GM18505 (cell line): Measurements from ENCODE around the gene PEX5.

ENCODE experiments used
- ATAC-seq: cut with Tn5 transposase; IDR thresholded peaks from one replicate; pipeline ENCODE4 v1.9.1; 2021; ENCODE audit not compliant: unreplicated experiment
- POLR2A ChIP-seq: IDR thresholded peaks from 4 replicates; pipeline ENCODE4 v1.6.1; 2011; ENCODE audit warnings: borderline replicate concordance; ENCODE audit not compliant: insufficient read depth, insufficient read length; ENCODE audit errors: extremely low read depth

PEX5 gene

GRCh38 chr12:7189398-7190267 lies at the start of gene PEX5:
Gene PEX5, plus strand, starts transcription at chr12:7189686. Its CDS starts 692 bp downstream, at chr12:7190378.
- no peak for TF ChIP-seq POLR2A
- peak; percentile 84 for ATAC-seq

DNA sequence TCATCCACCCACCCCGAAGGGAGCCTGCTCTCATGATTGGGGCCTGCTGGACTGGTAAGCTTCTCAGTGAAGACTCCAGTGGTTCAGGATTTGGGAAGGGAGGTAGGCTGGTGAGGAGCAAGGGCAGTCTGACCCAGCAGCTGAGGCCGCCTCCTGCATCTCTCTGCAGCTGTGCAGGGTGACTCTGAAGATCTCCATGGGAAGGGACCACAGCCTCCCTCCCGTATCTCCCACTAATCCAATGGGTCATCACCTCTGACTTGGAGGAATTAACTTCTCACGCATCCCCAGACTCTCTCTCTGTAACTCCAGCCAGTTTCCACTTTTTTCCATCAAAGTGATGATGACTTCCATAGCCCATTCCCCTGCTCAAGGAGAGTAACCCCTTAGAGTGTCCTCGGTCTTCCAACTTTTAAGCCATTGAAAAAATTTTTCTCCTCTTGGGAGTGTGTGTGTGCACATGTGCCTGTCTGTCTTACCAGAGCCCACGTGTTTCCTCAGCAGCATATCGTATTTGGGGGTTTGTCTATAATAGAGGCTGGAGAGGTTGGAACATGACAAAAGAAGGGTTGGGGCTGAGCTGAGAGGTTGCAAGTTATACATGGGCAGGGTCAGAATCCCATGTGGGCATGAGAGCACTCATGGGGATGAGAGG lies 48.0 kb upstream of the PEX5 start:
- TF ChIP-seq POLR2A: no peak
- ATAC-seq: no peak

DNA sequence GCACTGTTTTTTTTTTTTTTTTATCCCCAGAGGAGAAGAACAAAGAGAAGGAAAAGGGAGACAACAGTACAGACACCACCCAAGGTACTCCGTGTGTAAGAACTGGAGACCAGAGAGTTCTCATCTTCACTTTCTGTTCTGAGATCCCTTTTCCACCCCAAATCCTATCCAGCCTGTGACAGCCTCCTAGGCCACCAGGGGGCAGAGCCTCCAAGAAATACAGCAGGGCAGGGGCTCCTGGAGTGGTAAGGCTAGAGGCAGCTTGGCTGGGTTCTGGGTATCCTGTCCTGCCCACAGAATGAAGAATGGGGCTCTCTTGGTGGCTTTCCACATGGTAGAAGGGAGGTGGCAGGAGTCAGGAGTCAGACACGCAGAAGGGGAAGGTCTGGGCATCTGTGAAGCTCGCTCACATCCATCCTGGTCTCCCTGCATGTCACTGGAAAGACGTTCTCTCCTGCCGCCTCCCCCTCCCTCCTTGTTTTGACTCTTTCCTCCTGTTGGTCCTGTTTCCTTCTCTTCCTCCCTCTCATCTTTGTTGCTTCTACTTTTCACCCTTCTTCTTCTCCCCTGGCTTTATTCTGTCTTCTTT lies 47.3 kb upstream of the PEX5 start:
- ATAC-seq: no peak
- TF ChIP-seq POLR2A: no peak

GRCh38 chr12:7142809-7143465 lies 46.5 kb upstream of the PEX5 start:
- no peak for ATAC-seq
- no peak for TF ChIP-seq POLR2A

DNA sequence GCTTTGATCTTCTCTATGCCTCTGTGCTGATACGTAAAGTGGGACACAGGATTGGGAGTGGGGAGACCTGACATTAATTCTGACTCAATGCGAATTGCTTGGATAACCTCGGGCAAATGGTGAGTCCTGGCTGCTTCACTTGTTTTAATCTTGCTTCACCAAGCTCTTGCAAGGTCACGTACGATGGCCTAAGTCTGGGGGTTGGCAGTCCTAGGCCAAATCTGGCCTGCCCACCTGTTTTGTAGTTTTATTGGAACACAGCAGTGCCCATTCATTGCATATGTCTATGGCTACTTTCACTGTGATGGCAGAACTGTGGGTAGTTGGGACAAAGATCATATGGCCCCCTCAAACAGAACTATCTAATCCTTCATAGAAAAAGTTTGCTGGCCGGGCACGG lies 45.9 kb upstream of the PEX5 start:
- ATAC-seq: no peak
- no peak for TF ChIP-seq POLR2A

- no peak for TF ChIP-seq POLR2A
- ATAC-seq: no peak
These were observed 44.9 kb upstream of the PEX5 start for GRCh38 chr12:7144414-7145120.

DNA sequence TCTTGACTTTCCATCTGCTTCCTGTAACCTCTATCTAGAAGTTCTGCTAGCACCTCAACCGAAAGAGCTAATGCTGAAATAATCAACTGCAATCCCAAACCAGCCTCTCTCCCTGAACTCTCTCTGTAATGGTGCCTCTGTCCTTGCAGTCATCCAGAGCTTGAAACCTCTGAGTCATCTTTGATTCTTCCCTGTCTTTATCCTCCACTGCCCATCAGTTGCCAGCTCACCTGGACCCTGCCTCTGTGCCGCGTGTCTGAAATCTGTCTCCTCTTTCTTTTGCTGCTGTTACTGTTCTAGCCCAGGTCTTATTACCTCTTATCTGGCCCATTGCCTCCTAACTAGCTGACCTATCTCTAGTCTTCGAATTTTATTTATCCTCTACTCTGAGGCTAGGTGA lies 43.8 kb upstream of the PEX5 start:
- TF ChIP-seq POLR2A: no peak
- no peak for ATAC-seq

GRCh38 chr12:7146228-7146627 lies 43.3 kb upstream of the PEX5 start:
- no peak for ATAC-seq

GRCh38 chr12:7146906-7147305 lies 42.6 kb upstream of the PEX5 start:
- no peak for ATAC-seq

More at GRCh38 chr12:7146228-7146627, 43.3 kb upstream of the PEX5 start:
- no peak for TF ChIP-seq POLR2A

DNA sequence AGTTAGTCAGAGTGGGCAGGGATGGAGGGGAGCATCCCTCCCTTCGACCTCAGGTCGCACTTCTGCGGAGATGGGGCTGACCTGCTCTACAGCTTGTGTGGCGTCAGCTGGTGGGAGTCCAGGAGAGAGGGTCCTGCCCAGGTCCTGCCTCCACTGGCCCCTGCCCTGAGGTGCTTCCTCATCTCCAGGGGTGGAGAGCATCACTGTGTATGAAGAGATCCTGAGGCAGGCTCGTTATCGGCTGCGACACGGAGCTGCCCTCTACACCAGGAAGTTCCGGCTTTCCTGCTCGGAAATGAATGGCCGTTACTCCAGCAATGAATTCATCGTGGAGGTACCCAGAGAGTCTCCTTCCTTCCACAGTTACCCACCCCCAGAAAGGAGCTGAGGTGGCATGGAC lies 39.1 kb upstream of the PEX5 start:
- TF ChIP-seq POLR2A: no peak
- ATAC-seq: no peak

More at GRCh38 chr12:7146906-7147305, 42.6 kb upstream of the PEX5 start:
- no peak for TF ChIP-seq POLR2A

DNA sequence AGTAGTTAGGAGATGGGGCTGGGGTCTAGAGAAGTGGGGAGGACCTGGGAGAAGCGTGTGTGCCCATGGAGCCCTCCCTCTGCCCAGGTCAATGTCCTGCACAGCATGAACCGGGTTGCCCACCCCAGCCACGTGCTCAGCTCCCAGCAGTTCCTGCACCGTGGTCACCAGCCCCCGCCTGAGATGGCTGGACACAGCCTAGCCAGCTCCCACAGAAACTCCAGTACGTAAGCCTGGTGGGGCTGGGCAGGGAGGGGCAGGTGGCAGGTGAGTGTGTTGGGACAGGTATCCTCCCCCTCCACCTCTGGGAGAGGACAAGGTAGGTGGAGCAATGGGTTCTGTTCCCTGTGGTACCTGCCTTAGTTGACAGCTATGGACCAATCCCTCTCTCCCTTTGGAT lies 38.6 kb upstream of the PEX5 start:
- no peak for TF ChIP-seq POLR2A
- ATAC-seq: no peak

DNA sequence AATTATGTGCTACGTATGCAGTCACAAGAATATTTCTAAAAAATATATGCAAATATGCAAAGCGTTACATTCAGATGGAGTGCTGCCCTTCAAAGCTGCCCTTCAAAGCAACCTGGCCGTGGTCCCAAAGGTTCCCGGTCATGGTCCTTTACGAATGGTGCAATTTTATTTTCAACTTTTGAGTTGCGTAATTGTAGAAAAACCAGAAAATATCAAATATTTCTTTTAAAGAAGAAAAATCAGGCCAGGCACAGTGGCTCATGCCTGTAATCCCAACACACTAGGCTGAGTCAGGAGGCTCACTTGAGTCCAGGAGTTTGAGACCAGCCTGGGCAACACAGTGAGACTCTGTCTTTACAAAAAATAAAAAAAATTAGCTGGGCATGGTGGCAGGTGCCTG lies 38.0 kb upstream of the PEX5 start:
- ATAC-seq: no peak
- no peak for TF ChIP-seq POLR2A

GRCh38 chr12:7152818-7153217 lies 36.7 kb upstream of the PEX5 start:
- ATAC-seq: no peak
- no peak for TF ChIP-seq POLR2A
